ENCODE results near the gene KDM4B. TPM values are rescaled to one million over a fixed set of nuclear protein-coding genes. Genes with fewer than 3 reads are reported as not detected.

KDM4B gene
- total and polyA plus RNA-seq, 9 of the 15 experiments (the other 6 are each of a cell fraction or from before 2014, with no cell fraction given) = 0.21 to 29.9 (median 7.3) TPM

GRCh38 chr19:5062799-5063198, 93.9 kb downstream of the KDM4B start:
- H3K9me1 ChIP-seq (ENCODE audit: control insufficient read depth, insufficient read depth, low read length) = peaks cover 3% of the 10 kb centered on the region
- no peak overlapping the region for H3K9ac ChIP-seq (ENCODE audit: insufficient read depth in 1 of 2, low read depth in 2 of 2, low read length in 2 of 2)
- H3K27ac ChIP-seq (ENCODE audit: extremely low read depth, low read depth, low read length) = no peak overlapping the region
- in situ Hi-C loops (cut with MboI) = no loop called here
- no peak overlapping the region for H3K4me3 ChIP-seq
- H3K4me1 ChIP-seq (replicated peaks in 1 of 2; ENCODE audit: control insufficient read depth in 2 of 2, insufficient read depth in 2 of 2, low read length in 2 of 2) = peaks cover 0 to 10% of the 10 kb centered on the region in 2 experiments; a peak in 1 of 5 replicates
- intact Hi-C loops (cut with micrococcal nuclease) = no loop called here
- no peak for ATAC-seq
- peaks cover 5% of the 10 kb centered on the region; the same call in 2 of the 3 replicates for H3K36me3 ChIP-seq (ENCODE audit: control insufficient read depth, insufficient read depth, low read length)
- no TSS peak for BruUV-seq (replicated peaks)
- H2AFZ ChIP-seq (ENCODE audit: low read depth, low read length) = no peak overlapping the region
- 94% methylated on average over 4 of the region's 4 CpGs for WGBS (ENCODE audit: insufficient coverage, low coverage, missing lambda C conversion rate)
- CTCF ChIA-PET (ENCODE audit: low intra/inter-chr PET ratio) = no interaction called here
- 0 out of 2 replicates have a peak, but pooled peaks cover 6% of the 10 kb centered on the region for H3K9me3 ChIP-seq (replicated peaks; ENCODE audit: control insufficient read depth, insufficient read depth, low read depth, low read length)
- no peaks in the 10 kb centered on the region for H3K79me2 ChIP-seq (ENCODE audit: control insufficient read depth, insufficient read depth, low read length)
- DNase-seq (ENCODE audit: extremely low read depth in 1 of 4, low spot score in 3 of 4) = no peak
- H3K4me2 ChIP-seq (ENCODE audit: insufficient read depth, low read length) = no peak overlapping the region
- H4K20me1 ChIP-seq (replicated peaks; ENCODE audit: control insufficient read depth, insufficient read depth, low read length) = 0 out of 2 replicates have a peak, but pooled peaks cover 3% of the 10 kb centered on the region
- H3K27me3 ChIP-seq (ENCODE audit: control insufficient read depth in 2 of 2, insufficient read depth in 2 of 2, low read length in 2 of 2) = no peaks in the 10 kb centered on the region
- POLR2A ChIA-PET = no interaction called here
- FAIRE-seq = no peak
- TF ChIP-seq RREB1 (CRISPR knock-in tag; IDR thresholded peaks at IDR 0.05) (no peak), CBX3 (IDR thresholded peaks at IDR 0.05; ENCODE audit: borderline replicate concordance in 1 of 2, low read length in 2 of 2) (peak in 1 of 2 experiments; percentile 82; a peak in 1 of 3 replicates), NUFIP1 (IDR thresholded peaks at IDR 0.05; ENCODE audit: partially characterized antibody) (no peak), ZKSCAN1 (IDR thresholded peaks at IDR 0.05; ENCODE audit: low read depth, low read length) (no peak), ZNF76 (CRISPR knock-in tag; IDR thresholded peaks at IDR 0.05; ENCODE audit: borderline replicate concordance) (no peak), TRIM28 (IDR thresholded peaks at IDR 0.05) (peak; percentile 82), ELK1 (CRISPR knock-in tag; IDR thresholded peaks at IDR 0.05) (no peak), TEAD2 (tag; IDR thresholded peaks at IDR 0.05) (no peak), KDM2B (CRISPR knock-in tag; IDR thresholded peaks at IDR 0.05) (no peak), SMC3 (conservative IDR thresholded peaks at IDR 0.05; ENCODE audit: insufficient read depth, low read depth, low read length) (no peak), KLF10 (CRISPR knock-in tag; IDR thresholded peaks at IDR 0.05) (no peak), FOS (IDR thresholded peaks at IDR 0.05; ENCODE audit: extremely low read depth, insufficient read length) (no peak)
- TF ChIP-seq, protein P1, sequence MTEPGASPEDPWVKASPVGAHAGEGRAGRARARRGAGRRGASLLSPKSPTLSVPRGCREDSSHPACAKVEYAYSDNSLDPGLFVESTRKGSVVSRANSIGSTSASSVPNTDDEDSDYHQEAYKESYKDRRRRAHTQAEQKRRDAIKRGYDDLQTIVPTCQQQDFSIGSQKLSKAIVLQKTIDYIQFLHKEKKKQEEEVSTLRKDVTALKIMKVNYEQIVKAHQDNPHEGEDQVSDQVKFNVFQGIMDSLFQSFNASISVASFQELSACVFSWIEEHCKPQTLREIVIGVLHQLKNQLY (CRISPR knock-in tag; conservative IDR thresholded peaks at IDR 0.05) = no peak
- TF ChIP-seq, protein P2, sequence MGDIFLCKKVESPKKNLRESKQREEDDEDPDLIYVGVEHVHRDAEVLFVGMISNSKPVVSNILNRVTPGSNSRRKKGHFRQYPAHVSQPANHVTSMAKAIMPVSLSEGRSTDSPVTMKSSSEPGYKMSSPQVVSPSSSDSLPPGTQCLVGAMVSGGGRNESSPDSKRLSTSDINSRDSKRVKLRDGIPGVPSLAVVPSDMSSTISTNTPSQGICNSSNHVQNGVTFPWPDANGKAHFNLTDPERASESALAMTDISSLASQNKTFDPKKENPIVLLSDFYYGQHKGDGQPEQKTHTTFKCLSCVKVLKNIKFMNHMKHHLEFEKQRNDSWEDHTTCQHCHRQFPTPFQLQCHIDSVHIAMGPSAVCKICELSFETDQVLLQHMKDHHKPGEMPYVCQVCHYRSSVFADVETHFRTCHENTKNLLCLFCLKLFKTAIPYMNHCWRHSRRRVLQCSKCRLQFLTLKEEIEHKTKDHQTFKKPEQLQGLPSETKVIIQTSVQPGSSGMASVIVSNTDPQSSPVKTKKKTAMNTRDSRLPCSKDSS (IDR thresholded peaks at IDR 0.05; ENCODE audit: low read depth, partially characterized antibody) = peak; percentile 64
